ENCODE results near the gene GNB1L. TPM values are rescaled to one million over a fixed set of nuclear protein-coding genes. Genes with fewer than 3 reads are reported as not detected.

The GNB1L gene, protein sequence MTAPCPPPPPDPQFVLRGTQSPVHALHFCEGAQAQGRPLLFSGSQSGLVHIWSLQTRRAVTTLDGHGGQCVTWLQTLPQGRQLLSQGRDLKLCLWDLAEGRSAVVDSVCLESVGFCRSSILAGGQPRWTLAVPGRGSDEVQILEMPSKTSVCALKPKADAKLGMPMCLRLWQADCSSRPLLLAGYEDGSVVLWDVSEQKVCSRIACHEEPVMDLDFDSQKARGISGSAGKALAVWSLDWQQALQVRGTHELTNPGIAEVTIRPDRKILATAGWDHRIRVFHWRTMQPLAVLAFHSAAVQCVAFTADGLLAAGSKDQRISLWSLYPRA
- total RNA-seq, result 5.2 and 11.0 TPM in 2 replicates

DNA sequence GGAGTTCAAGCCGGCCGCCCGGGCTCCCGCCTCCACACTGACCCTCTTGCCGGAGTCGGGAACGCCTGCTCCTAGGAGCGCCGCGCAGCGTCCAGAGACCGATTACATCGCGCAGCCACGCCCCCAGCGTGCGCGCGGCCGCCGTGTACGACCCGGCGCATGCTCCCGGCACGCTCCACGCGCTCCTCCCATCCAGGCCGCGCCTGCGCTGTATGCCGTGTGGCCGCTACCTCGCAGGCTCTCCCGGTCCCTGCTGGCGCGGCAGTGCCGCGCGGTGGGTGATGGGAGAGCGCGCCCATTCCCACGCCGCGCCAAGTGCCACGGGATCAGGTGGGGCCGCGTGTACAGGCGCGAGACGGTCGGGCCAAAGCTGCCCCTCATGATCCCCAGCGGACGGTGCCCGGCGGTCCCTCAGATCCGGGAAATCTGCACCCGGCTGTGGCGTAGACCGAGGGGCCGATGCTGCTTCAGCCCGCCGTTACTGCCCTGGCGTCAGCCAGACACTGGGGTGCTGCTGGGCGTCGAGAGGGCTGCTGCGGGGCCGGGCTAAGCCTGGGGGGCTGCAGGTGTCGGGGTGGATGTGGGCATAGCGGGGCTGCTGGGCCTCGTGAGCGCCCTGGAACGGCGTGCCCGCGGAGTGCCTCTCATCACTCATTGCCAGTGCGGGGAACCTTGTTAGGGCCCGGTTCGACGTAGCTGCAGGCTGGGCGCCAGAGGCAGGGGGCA is at the start of gene GNB1L, which contains the start of gene RTL10:
Gene GNB1L (minus strand): TSS at position 97 of the 726 bp plus-strand sequence. CDS start 33,519 bp downstream, outside the sequence.
Gene RTL10 (minus strand): TSS at position 97 of the 726 bp plus-strand sequence. CDS start 2,613 bp downstream, outside the sequence.
- no peak for TF ChIP-seq CTCF (IDR thresholded peaks at IDR 0.05; ENCODE audit: insufficient read depth, low read depth, low read length)
- H3K4me3 ChIP-seq (ENCODE audit: low read depth, low read length), result peak within 1 kb of the TSS; percentile 92
- peak; percentile 96 for DNase-seq (ENCODE audit: low read depth)

GRCh38 chr22:19904174-19904856 is 49.6 kb upstream of the GNB1L start:
- no peak for DNase-seq (ENCODE audit: low read depth)
- no peak overlapping the region for H3K4me3 ChIP-seq (ENCODE audit: low read depth, low read length)
- TF ChIP-seq CTCF (IDR thresholded peaks at IDR 0.05; ENCODE audit: insufficient read depth, low read depth, low read length), result no peak

GRCh38 chr22:19903513-19903912 is 48.8 kb upstream of the GNB1L start:
- no peak for TF ChIP-seq CTCF (IDR thresholded peaks at IDR 0.05; ENCODE audit: insufficient read depth, low read depth, low read length)
- H3K4me3 ChIP-seq (ENCODE audit: low read depth, low read length), result no peak overlapping the region
- no peak for DNase-seq (ENCODE audit: low read depth)

GRCh38 chr22:19903031-19903430 is 48.4 kb upstream of the GNB1L start:
- TF ChIP-seq CTCF (IDR thresholded peaks at IDR 0.05; ENCODE audit: insufficient read depth, low read depth, low read length), result no peak
- no peak for DNase-seq (ENCODE audit: low read depth)

GRCh38 chr22:19902245-19902715 is 47.6 kb upstream of the GNB1L start:
- H3K4me3 ChIP-seq (ENCODE audit: low read depth, low read length), result no peak overlapping the region
- DNase-seq (ENCODE audit: low read depth), result no peak
- no peak for TF ChIP-seq CTCF (IDR thresholded peaks at IDR 0.05; ENCODE audit: insufficient read depth, low read depth, low read length)

More at GRCh38 chr22:19903031-19903430, 48.4 kb upstream of the GNB1L start:
- H3K4me3 ChIP-seq (ENCODE audit: low read depth, low read length), result no peak overlapping the region

- no peak for TF ChIP-seq CTCF (IDR thresholded peaks at IDR 0.05; ENCODE audit: insufficient read depth, low read depth, low read length)
- H3K4me3 ChIP-seq (ENCODE audit: low read depth, low read length), result no peak overlapping the region
- DNase-seq (ENCODE audit: low read depth), result no peak
Measured at GRCh38 chr22:19901577-19902244, 47.0 kb upstream of the GNB1L start.

Measured in fibroblast of villous mesenchyme (primary cell).